Ovary (tissue), 9 donors: ENCODE results near the gene MSTN. TPM values are rescaled to one million over a fixed set of nuclear protein-coding genes. Genes with fewer than 3 reads are reported as not detected.

Source experiments
- DNase-seq, 5 donors: peaks; one replicate each; pipeline ENCODE4 v3.0.0-alpha.2; 2019 to 2020
- H3K27ac ChIP-seq, 2 donors: fragments of 200-600 bp; one replicate each; pipeline versions ENCODE4 v1.5.1 to v1.8.0; 2019 to 2022
- H3K27me3 ChIP-seq: fragments of 200-600 bp; one replicate; pipeline ENCODE4 v1.8.0; 2022
- H3K36me3 ChIP-seq: fragments of 200-600 bp; sonication (generic); one replicate; pipeline ENCODE4 v1.5.1; 2019
- H3K4me1 ChIP-seq: one replicate; pipeline ENCODE4 v1.8.1; 2013; ENCODE audit warnings: mild to moderate bottlenecking, moderate library complexity; ENCODE audit not compliant: insufficient read depth
- H3K4me3 ChIP-seq: fragments of 200-600 bp; sonication (generic); one replicate; pipeline ENCODE4 v1.5.1; 2017
- H3K9me3 ChIP-seq, 2 donors: fragments of 200-600 bp in 1 of 2; sonication (generic) in 1 of 2; one replicate each; pipeline versions ENCODE4 v1.5.1 to v1.8.1; 2013 to 2019; ENCODE audit warnings: mild to moderate bottlenecking in 1 of 2, moderate library complexity in 1 of 2
- EP300 ChIP-seq: sonication (generic); formaldehyde crosslinking; IDR thresholded peaks from one replicate; pipeline ENCODE4 v1.6.1; 2017; ENCODE audit warnings: antibody characterized with exemption
- POLR2A ChIP-seq: fragments of 450-650 bp; IDR thresholded peaks from one replicate; pipeline ENCODE4 v1.6.1; 2017; ENCODE audit warnings: antibody characterized with exemption, mild to moderate bottlenecking, moderate library complexity
- WGBS, 3 donors: extraction: QIAGEN DNeasy Blood & Tissue Kit in 1 of 3; methylation state at CpG; one replicate each; pipeline versions ENCODE4 v1.1.5 to v1.1.7; 2013 to 2017; 5-methylcytosine and 5-hydroxymethylcytosine counted together
- intact Hi-C, 4 donors: fragments of 100-400 bp; cut with DNase I; formaldehyde crosslinking; loops; one replicate each; pipeline versions ENCODE4 v1.11.0 to v1.15.1; 2022 to 2023
- polyA plus RNA-seq, 2 donors: library from polyadenylated mRNA; stranded (reverse); fragments of 200-250 nt in 1 of 2; fragments of 350-450 nt in 1 of 2; fragmentation: Illumina TruSeq in 1 of 2; extraction: RNeasy Lipid Tissue Mini Kit (QIAGEN cat#74804) in 1 of 2; gene quantifications; one replicate each; pipeline ENCODE4 v1.2.3, GENCODE V29; 2013 to 2014
- total RNA-seq, 7 donors: library from RNA; depleted of rRNA in 2 of 7; stranded (reverse); fragments of >200 nt in 2 of 7; fragmentation: NEBNext Ultra II Directional in 3 of 7; extraction: Animal tissue kit (Norgen Biotek cat#: 25700) in 3 of 7; gene quantifications; one replicate each; pipeline versions ENCODE4 v1.1.0 to v1.2.4, GENCODE V29; 2016 to 2023
- TF ChIP-seq, protein P1 (sequence below), 3 donors: fragments of 450-650 bp in 2 of 3; fragments of 200-600 bp in 1 of 3; IDR thresholded peaks; one replicate each; pipeline versions ENCODE4 v1.5.1 to v1.8.0; 2016 to 2022; ENCODE audit warnings: antibody characterized with exemption in 3 of 3, mild to moderate bottlenecking in 1 of 3
- donor health status: DM: no; HTN: no; CAD: no; lungs with moderate emphysema.
- donor health status: DM: no; HTN: no; CAD: no.
- donor health status: Bipolar disorder and iron deficiency.
- donor health status: DM: yes; HTN: yes; CAD: no.
- donor health status: DM: no; HTN: no; CAD: no.
- donor health status: DM: yes; HTN: yes; CAD: no.

The MSTN gene
- total and polyA plus RNA-seq, 9 donors = 0.13 to 0.45 (median 0.23) TPM; not detected in 1

GRCh38 chr2:190093793-190094192, 31.3 kb upstream of the MSTN start:
- 55 to 69% (median 59%) methylated on average over 3 of the region's 3 CpGs for WGBS, 3 donors
- intact Hi-C loops = no loop called here
- Histone ChIP-seq H3K27ac (no peak overlapping the region), H3K36me3 (no peaks in the 10 kb centered on the region), H3K4me3 (no peak overlapping the region), H3K4me1 (no peaks in the 10 kb centered on the region), H3K9me3 (peaks cover 0 to 3% of the 10 kb centered on the region in 2 donors), H3K27me3 (no peaks in the 10 kb centered on the region)
- DNase-seq = no peak
- TF ChIP-seq, protein P1, sequence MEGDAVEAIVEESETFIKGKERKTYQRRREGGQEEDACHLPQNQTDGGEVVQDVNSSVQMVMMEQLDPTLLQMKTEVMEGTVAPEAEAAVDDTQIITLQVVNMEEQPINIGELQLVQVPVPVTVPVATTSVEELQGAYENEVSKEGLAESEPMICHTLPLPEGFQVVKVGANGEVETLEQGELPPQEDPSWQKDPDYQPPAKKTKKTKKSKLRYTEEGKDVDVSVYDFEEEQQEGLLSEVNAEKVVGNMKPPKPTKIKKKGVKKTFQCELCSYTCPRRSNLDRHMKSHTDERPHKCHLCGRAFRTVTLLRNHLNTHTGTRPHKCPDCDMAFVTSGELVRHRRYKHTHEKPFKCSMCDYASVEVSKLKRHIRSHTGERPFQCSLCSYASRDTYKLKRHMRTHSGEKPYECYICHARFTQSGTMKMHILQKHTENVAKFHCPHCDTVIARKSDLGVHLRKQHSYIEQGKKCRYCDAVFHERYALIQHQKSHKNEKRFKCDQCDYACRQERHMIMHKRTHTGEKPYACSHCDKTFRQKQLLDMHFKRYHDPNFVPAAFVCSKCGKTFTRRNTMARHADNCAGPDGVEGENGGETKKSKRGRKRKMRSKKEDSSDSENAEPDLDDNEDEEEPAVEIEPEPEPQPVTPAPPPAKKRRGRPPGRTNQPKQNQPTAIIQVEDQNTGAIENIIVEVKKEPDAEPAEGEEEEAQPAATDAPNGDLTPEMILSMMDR (IDR thresholded peaks at IDR 0.05) = no peak

- no peaks in the 10 kb centered on the region for H3K36me3 ChIP-seq
- 94 to 100% (median 98%) methylated on average over 2 of the region's 2 CpGs for WGBS, 3 donors
- H3K9me3 ChIP-seq = no peaks in the 10 kb centered on the region
- DNase-seq = no peak
- no peak overlapping the region for H3K4me3 ChIP-seq
- H3K27me3 ChIP-seq = no peaks in the 10 kb centered on the region
- TF ChIP-seq, protein P1 (IDR thresholded peaks at IDR 0.05) = no peak
- no peak overlapping the region for H3K27ac ChIP-seq
- intact Hi-C loops = no loop called here
- no peaks in the 10 kb centered on the region for H3K4me1 ChIP-seq
Measured at GRCh38 chr2:190090148-190090547, 27.6 kb upstream of the MSTN start.

- intact Hi-C loops = loop anchor here in 1 of 4 donors (10.0 kb wide), 1 partner anchor 524 kb away; no protein-coding TSS in a partner anchor
Measured at GRCh38 chr2:190088917-190089316, 26.4 kb upstream of the MSTN start.

DNA sequence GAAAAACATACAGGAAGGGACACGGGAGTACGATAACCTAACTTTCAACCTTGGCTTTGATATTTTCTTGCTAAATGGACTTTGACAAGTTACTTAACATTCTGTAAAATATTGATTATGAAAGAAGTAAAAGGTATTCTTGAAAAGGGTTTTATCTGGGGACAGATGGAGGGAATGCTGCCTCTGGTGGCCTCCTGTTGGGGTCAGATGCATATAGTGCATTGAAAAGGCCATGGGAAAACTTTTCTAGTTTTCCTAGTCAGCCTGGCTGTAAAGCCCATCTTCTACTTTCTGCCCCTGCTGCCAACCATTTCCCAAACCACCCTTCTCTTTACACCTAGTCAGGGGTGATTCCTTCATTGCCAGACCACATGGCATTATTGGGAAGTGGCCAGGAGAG, 22.2 kb upstream of the MSTN start:
- intact Hi-C loops = loop anchor here in 1 of 4 donors (10.0 kb wide), 1 partner anchor 520 kb away; no protein-coding TSS in a partner anchor
- Histone ChIP-seq H3K9me3 (no peaks in the 10 kb centered on the region), H3K4me3 (no peak overlapping the region), H3K36me3 (no peaks in the 10 kb centered on the region), H3K4me1 (no peaks in the 10 kb centered on the region), H3K27me3 (no peaks in the 10 kb centered on the region), H3K27ac (no peak overlapping the region)
- 46 to 71% (median 51%) methylated on average over 2 of the region's 2 CpGs for WGBS, 3 donors
- TF ChIP-seq EP300 (no peak), POLR2A (no peak)
- TF ChIP-seq, protein P1 (IDR thresholded peaks at IDR 0.05) = no peak
- no peak for DNase-seq

More at GRCh38 chr2:190088917-190089316, 26.4 kb upstream of the MSTN start:
- no peaks in the 10 kb centered on the region for H3K27me3 ChIP-seq
- H3K36me3 ChIP-seq = no peaks in the 10 kb centered on the region
- TF ChIP-seq POLR2A (no peak), EP300 (no peak)
- TF ChIP-seq, protein P1 (IDR thresholded peaks at IDR 0.05) = peak in 2 of 3 donors; percentile 45 to 46
- WGBS, 3 donors = 14 to 28% (median 15%) methylated on average over 4 of the region's 4 CpGs
- H3K4me3 ChIP-seq = no peak overlapping the region
- no peaks in the 10 kb centered on the region for H3K4me1 ChIP-seq
- H3K9me3 ChIP-seq = no peaks in the 10 kb centered on the region
- H3K27ac ChIP-seq = no peak overlapping the region
- peak in 2 of 5 donors; percentile 15 to 24 for DNase-seq
